HG02938 (cell line): ENCODE results near the gene PYDC2.
"Not testable (repeated sequence)": the region's sequence is repeated elsewhere in the genome, so short reads cannot be mapped to it uniquely, and the experiment has no call there.

Source experiments
- ATAC-seq: cut with Tn5 transposase; IDR thresholded peaks from one replicate; pipeline ENCODE4 v1.9.1; 2021; ENCODE audit warnings: mild to moderate bottlenecking, moderate library complexity; ENCODE audit not compliant: unreplicated experiment

PYDC2 gene

GRCh38 chr3:191460360-191460759, 603 bp upstream of the PYDC2 start:
- no peak for ATAC-seq

GRCh38 chr3:191470080-191470479, 9.1 kb downstream of the PYDC2 start:
- no peak for ATAC-seq

- ATAC-seq: no peak
Observed at GRCh38 chr3:191470545-191470944, 9.6 kb downstream of the PYDC2 start.

- no peak for ATAC-seq
Observed at GRCh38 chr3:191473661-191474198, 12.8 kb downstream of the PYDC2 start.

GRCh38 chr3:191476066-191476772, 15.3 kb downstream of the PYDC2 start:
- no peak for ATAC-seq

- not testable (repeated sequence) for ATAC-seq
Observed at GRCh38 chr3:191483994-191484393, 23.0 kb downstream of the PYDC2 start.

GRCh38 chr3:191484461-191484860, 23.5 kb downstream of the PYDC2 start:
- ATAC-seq: no peak

GRCh38 chr3:191492601-191493000, 31.6 kb downstream of the PYDC2 start:
- ATAC-seq: no peak

GRCh38 chr3:191493336-191493735, 32.4 kb downstream of the PYDC2 start:
- no peak for ATAC-seq

- no peak for ATAC-seq
Observed at GRCh38 chr3:191499307-191500080, 38.5 kb downstream of the PYDC2 start.

GRCh38 chr3:191500892-191501291, 39.9 kb downstream of the PYDC2 start:
- no peak for ATAC-seq

- no peak for ATAC-seq
Observed at GRCh38 chr3:191502583-191502982, 41.6 kb downstream of the PYDC2 start.

GRCh38 chr3:191509078-191509477, 48.1 kb downstream of the PYDC2 start:
- no peak for ATAC-seq
